ENCODE data around the gene HES5.

The HES5 gene

GRCh38 chr1:2501820-2502119 lies 28.3 kb downstream of the HES5 start:
- Histone ChIP-seq H3K9ac (ENCODE audit: low read length) (no peak overlapping the region), H3K36me3 (replicated peaks; ENCODE audit: low read depth, low read length) (no peaks in the 10 kb centered on the region), H3K4me1 (ENCODE audit: low read length) (no peaks in the 10 kb centered on the region), H4K20me1 (ENCODE audit: insufficient read depth, low read length) (no peaks in the 10 kb centered on the region), H3K27me3 (ENCODE audit: low read depth, low read length) (no peaks in the 10 kb centered on the region), H3K4me2 (ENCODE audit: low read length) (no peak overlapping the region), H3K27ac (ENCODE audit: low read length) (no peak overlapping the region), H3K79me2 (ENCODE audit: low read length) (no peaks in the 10 kb centered on the region), H2AFZ (ENCODE audit: low read depth, low read length) (no peak overlapping the region), H3K4me3 (ENCODE audit: low read length) (no peak overlapping the region), H3K9me3 (ENCODE audit: insufficient read depth, low read length) (no peaks in the 10 kb centered on the region)
- TF ChIP-seq CTCF (IDR thresholded peaks at IDR 0.05; ENCODE audit: low read depth, low read length) (no peak), EZH2phosphoT487 (IDR thresholded peaks at IDR 0.05; ENCODE audit: low read depth) (no peak)

GRCh38 chr1:2501041-2501819 lies 28.8 kb downstream of the HES5 start:
- Histone ChIP-seq H3K79me2 (ENCODE audit: low read length) (no peaks in the 10 kb centered on the region), H3K27me3 (ENCODE audit: low read depth, low read length) (no peaks in the 10 kb centered on the region), H3K4me1 (ENCODE audit: low read length) (no peaks in the 10 kb centered on the region), H3K36me3 (replicated peaks; ENCODE audit: low read depth, low read length) (no peaks in the 10 kb centered on the region), H2AFZ (ENCODE audit: low read depth, low read length) (no peak overlapping the region), H3K9ac (ENCODE audit: low read length) (no peak overlapping the region), H4K20me1 (ENCODE audit: insufficient read depth, low read length) (no peaks in the 10 kb centered on the region), H3K27ac (ENCODE audit: low read length) (no peak overlapping the region), H3K4me3 (ENCODE audit: low read length) (no peak overlapping the region), H3K4me2 (ENCODE audit: low read length) (no peak overlapping the region), H3K9me3 (ENCODE audit: insufficient read depth, low read length) (no peaks in the 10 kb centered on the region)
- TF ChIP-seq EZH2phosphoT487 (IDR thresholded peaks at IDR 0.05; ENCODE audit: low read depth) (no peak), CTCF (IDR thresholded peaks at IDR 0.05; ENCODE audit: low read depth, low read length) (no peak)

- H2AFZ ChIP-seq (ENCODE audit: low read depth, low read length): no peak overlapping the region
- no peaks in the 10 kb centered on the region for H3K79me2 ChIP-seq (ENCODE audit: low read length)
- no peaks in the 10 kb centered on the region for H3K27me3 ChIP-seq (ENCODE audit: low read depth, low read length)
- no peak overlapping the region for H3K9ac ChIP-seq (ENCODE audit: low read length)
- no peaks in the 10 kb centered on the region for H3K36me3 ChIP-seq (replicated peaks; ENCODE audit: low read depth, low read length)
- H3K4me2 ChIP-seq (ENCODE audit: low read length): no peak overlapping the region
- no peak for TF ChIP-seq EZH2phosphoT487 (IDR thresholded peaks at IDR 0.05; ENCODE audit: low read depth)
- TF ChIP-seq CTCF (IDR thresholded peaks at IDR 0.05; ENCODE audit: low read depth, low read length): no peak
- H4K20me1 ChIP-seq (ENCODE audit: insufficient read depth, low read length): no peaks in the 10 kb centered on the region
- no peak overlapping the region for H3K4me3 ChIP-seq (ENCODE audit: low read length)
- H3K4me1 ChIP-seq (ENCODE audit: low read length): no peaks in the 10 kb centered on the region
- H3K27ac ChIP-seq (ENCODE audit: low read length): no peak overlapping the region
- H3K9me3 ChIP-seq (ENCODE audit: insufficient read depth, low read length): no peaks in the 10 kb centered on the region
These were observed 30.0 kb downstream of the HES5 start for GRCh38 chr1:2499986-2500596.

GRCh38 chr1:2499260-2499659 lies 30.8 kb downstream of the HES5 start:
- H3K9ac ChIP-seq (ENCODE audit: low read length): no peak overlapping the region
- H4K20me1 ChIP-seq (ENCODE audit: insufficient read depth, low read length): no peaks in the 10 kb centered on the region
- H3K4me2 ChIP-seq (ENCODE audit: low read length): no peak overlapping the region
- no peak overlapping the region for H2AFZ ChIP-seq (ENCODE audit: low read depth, low read length)
- no peak overlapping the region for H3K4me3 ChIP-seq (ENCODE audit: low read length)
- no peaks in the 10 kb centered on the region for H3K36me3 ChIP-seq (replicated peaks; ENCODE audit: low read depth, low read length)
- H3K9me3 ChIP-seq (ENCODE audit: insufficient read depth, low read length): no peaks in the 10 kb centered on the region
- H3K79me2 ChIP-seq (ENCODE audit: low read length): no peaks in the 10 kb centered on the region
- TF ChIP-seq EZH2phosphoT487 (IDR thresholded peaks at IDR 0.05; ENCODE audit: low read depth) (no peak), CTCF (IDR thresholded peaks at IDR 0.05; ENCODE audit: low read depth, low read length) (no peak)
- no peaks in the 10 kb centered on the region for H3K27me3 ChIP-seq (ENCODE audit: low read depth, low read length)
- no peak overlapping the region for H3K27ac ChIP-seq (ENCODE audit: low read length)
- H3K4me1 ChIP-seq (ENCODE audit: low read length): no peaks in the 10 kb centered on the region
